ENCODE data around the gene DHCR7. TPM values are rescaled to one million over a fixed set of nuclear protein-coding genes. Genes with fewer than 3 reads are reported as not detected.

DHCR7 gene
- total RNA-seq, 2 donors from 2014 or later, result 14.9 to 15.5 TPM

DNA sequence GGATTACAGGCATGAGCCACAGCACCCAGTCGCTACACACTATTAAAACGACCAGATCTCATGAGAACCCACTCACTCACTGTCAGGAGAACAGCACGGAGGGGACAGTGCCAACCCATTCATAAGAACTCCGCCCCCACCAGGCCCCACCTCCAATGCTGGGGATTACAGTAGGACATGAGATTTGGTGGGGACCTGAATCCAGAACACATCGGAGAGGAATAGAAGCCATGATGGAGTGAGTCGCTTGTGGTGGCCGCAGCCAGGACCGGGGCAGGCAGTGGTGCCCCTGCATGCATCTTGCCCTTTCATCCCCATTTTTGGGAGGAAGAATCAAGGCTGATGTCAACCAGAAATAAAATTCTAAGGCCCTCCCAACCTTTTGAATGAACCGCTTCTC lies 13.5 kb upstream of the DHCR7 start:
- intact Hi-C loops (cut with DNase I), result no loop called here
- DNase-seq (ENCODE audit: low spot score), result peak; percentile 26

DNA sequence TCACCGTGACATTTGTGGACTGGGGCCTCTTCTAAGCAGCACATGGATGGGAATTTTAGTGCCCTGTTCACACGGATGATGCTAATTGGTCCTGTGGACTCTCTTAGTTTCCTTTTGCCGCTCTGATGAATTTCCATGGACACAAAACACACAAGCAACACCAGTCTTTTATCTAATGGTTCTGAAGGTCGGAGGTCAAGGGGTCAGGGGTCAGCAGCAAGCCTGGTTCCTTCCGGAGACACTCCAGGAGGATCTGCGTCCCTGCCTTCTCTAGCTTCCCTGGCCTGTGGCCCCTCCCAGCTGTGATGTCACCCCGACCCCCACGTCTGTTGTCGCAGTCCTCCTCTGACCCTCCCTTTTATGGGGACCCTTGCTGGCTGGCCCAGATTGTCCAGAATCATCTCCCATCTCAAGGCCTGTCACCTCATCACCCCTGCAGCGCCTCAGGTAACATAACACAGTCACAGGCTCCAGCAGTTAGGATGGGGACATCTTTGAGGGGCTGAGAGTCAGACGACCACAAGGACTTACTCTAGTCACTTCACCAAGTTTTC lies 11.7 kb upstream of the DHCR7 start:
- DNase-seq (ENCODE audit: low spot score), result peak; percentile 72
- intact Hi-C loops (cut with DNase I), result no loop called here

DNA sequence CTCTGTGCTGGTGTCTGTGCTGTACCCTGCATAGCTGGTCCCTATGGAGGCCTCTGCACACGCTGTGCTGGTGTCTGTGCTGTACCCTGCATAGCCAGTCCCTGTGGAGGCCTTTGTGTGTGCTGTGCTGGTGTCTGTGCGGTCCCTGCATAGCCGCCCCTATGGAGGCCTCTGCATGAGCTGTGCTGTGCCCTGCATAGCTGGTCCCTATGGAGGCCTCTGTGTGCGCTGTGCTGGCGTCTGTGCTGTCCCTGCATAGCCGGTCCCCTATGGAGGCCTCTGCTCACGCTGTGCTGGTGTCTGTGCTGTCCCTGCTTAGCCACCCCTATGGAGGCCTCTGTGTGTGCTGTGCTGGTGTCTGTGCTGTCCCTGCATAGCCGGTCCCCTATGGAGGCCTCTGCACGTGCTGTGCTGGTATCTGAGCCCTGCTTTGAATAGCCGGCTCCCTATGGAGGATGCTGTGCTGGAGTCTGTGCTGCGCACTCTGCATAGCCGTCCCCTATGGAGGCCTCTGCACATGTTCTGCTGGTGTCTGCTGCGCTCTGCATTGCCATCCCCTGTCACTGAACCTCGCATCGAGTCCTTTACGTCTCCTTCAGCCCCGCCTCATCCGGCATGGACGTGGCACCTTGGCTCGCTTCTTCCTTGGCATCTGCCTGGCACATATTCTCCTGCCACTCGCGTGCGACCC lies 11.0 kb upstream of the DHCR7 start:
- peak; percentile 51 for DNase-seq (ENCODE audit: low spot score)
- intact Hi-C loops (cut with DNase I), result no loop called here

DNA sequence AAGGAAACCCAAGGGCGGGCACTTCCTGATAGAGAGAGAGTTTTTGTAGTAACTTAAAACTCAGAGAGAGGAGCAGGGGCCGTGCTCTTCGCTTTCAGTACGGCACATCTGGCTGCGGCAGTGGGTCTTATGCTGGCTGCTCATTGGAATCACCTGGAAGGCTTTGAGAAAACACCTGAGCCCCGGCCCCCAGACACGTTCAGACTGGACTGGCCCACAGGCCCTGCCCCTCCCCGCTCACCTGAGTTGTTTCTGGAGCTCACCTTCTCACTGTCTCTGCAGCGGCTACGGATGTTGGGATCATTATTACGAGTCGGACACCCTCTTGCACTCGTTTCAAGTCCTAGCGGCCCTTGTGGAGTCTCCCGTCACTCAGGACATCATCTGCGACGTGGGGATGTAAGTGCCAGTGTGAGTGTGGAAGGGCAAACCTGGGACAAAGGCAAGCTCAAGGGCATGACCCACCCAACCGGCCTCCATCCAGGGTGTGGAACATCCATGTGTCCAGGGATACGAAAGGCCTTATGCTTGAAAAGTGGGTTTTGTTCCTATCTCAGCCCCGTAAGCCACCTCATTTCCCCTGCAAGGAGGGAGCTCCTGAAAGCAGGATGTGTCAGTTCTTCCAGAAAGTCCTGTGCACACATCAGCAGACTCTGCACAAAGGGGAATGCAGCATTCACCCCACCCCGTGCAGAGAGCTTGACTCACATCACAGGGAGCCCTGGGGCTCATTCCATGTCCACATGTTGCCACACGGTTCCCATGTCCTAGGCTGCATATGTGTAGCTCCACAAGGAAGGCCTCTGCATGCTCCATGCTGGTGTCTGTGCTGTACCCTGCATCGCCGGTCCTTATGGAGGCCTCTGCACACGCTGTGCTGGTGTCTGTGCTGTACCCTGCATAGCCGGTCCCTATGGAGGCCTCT lies 10.2 kb upstream of the DHCR7 start:
- intact Hi-C loops (cut with DNase I), result no loop called here
- peak; percentile 77 for DNase-seq (ENCODE audit: low spot score)

DNA sequence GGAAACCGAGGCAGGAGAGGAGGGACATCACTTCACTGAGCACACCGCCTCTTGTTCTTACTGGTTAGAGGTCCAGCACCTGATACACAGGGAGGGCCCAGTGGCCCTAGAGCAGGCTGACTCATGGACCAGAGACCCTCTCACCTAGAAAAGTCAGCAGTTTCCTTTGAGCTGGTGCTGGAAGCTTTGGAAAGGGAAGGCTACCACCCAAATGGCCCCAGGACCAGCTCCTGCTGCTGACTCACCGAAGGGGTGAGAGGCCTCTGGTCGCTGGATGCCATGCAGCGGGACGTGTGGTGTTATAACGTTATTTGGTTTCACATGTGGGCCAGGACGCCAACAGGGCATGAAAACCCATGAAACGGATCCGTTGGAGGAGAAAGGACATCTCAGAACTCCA lies 8.6 kb upstream of the DHCR7 start:
- intact Hi-C loops (cut with DNase I), result no loop called here
- peak; percentile 53 for DNase-seq (ENCODE audit: low spot score)

DNA sequence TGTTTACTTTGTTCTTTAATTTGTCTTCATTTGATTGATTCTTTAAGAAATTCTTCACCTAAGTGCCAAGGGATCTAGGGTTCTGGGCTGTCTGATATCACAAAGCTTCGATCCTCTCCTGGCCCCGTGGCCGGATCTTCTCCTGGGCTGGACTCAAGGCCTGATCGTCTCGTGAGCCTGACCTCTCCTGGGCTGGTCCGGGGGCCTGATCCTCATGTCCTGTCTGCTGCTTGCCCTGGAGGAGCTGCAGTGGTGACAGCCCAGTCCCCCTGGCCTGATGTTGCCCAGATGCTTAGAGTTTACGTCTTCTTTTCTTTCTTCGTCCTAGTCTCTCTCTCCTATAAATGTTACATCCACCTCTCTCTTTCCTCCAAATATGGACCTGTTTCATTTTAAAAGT lies 8.1 kb upstream of the DHCR7 start:
- intact Hi-C loops (cut with DNase I), result no loop called here
- peak; percentile 64 for DNase-seq (ENCODE audit: low spot score)

DNA sequence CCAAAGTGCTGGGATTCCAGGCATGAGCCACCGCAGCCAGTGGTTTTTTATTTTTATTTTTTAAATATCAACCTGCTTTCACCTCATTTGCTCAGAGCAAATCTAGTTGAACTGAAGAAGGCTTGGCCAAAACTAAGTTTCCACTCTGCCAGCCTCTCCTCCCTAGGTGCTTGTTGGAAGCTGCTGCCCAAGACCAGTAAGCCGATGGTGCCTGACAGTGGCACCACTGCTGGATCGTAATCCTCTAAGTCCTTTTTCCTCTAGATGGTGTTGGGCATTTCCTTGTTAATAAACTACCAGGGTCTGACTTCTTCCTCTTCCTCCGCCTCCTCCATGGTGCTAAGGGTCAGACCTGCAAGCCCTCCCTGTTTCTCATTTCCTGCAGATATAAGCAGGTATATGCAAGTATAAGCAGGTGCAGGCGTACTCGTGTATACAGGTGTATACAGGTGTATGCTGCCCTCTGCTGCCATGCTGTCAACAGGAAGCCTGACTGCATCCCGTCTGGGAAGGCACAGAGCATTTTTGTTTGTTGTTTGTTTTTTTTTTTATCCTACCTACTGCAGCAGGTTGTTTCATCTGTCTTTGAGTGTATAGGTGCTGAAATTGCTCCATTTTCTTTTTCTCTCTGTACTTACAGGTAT lies 6.4 kb upstream of the DHCR7 start:
- peak; percentile 19 for DNase-seq (ENCODE audit: low spot score)
- intact Hi-C loops (cut with DNase I), result no loop called here

DNA sequence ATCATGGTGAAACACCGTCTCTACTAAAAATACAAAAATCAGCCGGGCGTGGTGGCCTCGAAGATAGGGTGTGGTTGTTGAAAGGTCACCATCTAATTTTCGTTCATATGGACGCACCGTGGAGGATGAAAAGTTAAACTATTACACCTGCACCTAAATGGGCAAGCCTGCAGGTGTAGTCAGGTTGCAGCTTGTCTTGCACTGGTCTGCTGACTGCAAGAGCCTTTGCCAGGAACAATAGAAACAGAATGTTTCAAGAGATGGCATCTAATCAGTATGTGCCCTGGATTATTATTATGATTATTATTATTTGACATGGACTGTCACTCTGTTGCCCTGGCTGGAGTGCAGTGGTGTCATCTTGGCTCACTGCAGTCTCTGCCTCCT lies 5.7 kb upstream of the DHCR7 start:
- DNase-seq (ENCODE audit: low spot score), result no peak
- intact Hi-C loops (cut with DNase I), result no loop called here

DNA sequence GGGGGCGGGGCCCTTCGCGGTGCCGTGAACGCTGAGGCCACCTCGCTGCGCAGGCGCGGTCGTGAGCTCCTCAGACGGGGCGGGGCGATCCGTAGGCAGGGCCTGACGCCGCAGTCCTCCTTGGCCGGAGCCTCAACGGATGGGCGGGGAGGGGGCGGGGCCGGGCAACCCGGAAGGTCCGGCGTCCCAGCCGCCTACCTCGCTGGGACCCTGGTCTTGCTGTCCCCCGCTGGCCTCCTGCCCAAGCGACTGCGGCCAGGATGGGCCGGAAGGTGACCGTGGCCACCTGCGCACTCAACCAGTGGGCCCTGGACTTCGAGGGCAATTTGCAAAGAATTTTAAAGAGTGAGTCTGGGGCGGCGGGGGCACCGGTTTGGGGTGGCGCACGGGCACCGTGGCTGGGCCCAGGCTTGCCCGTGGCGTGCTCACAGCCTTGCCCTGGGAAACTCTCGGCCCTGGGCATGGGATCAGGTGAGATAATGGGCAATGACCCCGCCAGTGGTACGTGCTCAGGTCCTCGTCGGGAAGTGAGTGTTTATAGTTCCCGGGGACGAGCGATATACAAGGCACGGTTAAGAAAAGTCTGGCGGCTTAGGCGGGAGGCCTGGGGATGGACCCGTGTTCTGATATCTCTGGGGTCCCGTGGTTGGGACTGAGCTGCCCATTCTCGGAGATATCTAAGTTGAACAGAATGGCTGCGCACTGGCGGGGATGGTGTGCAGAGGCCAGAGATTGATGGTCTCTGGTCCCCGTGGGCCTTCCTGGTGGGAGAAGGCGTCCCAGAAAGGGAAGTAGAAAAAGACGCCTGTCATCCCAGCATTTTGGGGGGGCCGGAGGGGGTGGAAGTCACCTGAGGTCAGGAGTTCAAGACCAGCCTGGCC lies 5.1 kb upstream of the DHCR7 start, which contains the start of gene NADSYN1:
TSS of gene NADSYN1 (plus strand) at position 167 of the 881 bp plus-strand sequence. CDS start at position 261, 94 bp downstream.
- peak; percentile 99 for DNase-seq (ENCODE audit: low spot score)
- intact Hi-C loops (cut with DNase I), result no loop called here

DNA sequence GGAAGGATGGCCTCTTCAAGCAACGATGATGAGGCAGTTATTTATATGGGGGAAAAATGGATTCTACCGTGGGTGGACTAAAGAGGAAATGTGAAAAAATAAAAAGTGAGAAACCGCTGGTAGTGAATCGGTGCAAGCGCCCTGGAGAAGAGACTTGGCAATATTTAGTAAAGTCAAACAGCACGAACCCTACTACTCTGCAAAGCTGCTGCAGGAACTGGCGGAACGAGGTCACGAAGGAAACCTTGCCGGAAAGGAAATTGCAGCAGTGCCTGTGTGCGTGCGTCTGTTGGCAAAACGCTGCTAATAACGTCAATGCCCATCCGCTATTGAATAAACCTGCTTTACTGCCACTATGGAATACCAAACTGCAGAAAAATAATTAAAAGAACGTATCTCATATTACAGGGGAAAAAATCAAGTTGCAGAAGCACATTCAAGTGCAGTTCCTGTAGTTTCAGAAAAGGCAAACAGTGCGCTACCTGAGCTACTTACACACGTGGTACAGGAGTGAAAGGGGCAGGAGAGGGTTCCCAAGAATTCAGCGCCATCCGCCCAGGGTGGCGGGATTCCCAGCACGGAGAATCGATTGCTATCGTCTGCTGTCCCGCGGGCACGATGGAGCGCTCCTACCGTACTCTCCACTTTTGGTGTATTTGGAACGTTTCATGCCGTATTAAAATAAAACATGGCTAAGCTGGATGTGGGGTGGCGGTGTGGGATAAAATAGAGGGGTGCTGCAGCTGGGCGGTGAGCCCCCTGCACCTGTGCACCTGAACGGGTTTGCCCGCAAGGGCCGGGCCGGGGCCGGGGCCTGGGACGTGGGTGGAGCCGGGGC lies 4.2 kb upstream of the DHCR7 start:
- peak; percentile 87 for DNase-seq (ENCODE audit: low spot score)
- intact Hi-C loops (cut with DNase I), result no loop called here

DNA sequence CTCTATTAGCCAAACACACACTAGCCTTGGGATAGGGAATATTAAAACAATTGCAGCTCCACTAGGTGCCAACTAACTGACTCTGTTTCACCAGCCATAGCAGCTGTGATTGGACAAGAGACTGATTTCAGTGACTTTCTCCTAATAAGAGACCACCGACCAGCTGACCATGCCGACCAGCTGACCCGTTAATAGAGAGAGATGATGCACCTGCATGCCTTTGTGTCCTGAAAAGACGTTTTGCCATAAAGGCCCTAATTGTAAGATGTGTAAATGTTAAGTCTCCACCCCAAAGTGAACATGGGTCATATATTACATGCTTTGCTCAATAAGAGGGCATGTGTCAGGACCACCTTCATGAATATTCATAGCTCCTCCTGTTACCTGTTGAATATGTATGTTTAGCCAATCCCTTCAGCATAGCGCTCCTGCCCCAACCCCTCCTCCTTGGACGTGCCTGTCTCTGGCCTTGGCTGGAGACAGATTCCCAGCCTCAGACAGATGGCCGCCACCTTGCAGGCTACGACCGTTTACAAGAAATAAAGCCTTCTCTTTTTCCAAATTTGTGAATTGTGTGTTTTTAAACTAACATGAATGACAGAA lies 3.5 kb upstream of the DHCR7 start:
- intact Hi-C loops (cut with DNase I), result no loop called here
- DNase-seq (ENCODE audit: low spot score), result peak; percentile 52

DNA sequence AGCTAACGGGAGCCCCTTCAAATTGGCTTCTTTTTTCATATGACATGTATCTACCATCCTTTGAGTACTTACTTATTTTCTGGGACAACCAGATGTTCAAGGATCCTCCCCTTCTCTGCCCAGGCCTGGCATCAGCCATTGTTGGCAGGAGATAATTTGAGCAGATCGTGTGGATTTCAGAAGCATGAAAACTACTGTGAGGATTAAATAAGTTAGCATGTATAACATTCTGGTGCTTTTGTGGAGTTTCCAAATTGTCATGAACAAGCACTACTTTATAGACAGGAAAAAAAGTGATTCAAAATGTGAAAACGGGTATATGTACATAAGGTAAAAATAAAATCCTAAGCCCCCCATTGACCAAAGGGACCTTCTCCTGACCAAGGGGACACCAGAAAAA lies 2.7 kb upstream of the DHCR7 start:
- intact Hi-C loops (cut with DNase I), result no loop called here
- DNase-seq (ENCODE audit: low spot score), result peak; percentile 24

DNA sequence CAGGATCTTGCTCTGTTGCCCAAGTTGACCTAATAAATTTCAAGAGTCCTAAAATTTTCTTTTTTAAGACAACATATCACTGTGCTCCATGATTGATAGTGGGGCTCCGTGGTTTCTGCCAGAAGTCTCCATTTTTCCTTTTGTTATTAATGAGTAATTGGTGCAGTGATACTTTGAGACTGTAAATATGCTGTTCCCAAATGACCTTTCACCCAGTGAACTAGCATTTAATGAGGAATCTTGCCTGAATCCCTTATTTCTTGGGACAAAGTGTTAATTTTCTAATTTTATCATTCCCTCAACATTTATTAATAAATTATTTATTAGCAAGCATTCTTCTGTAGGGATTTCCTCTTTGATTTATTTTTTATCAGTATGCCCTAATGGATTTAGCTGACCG lies 2.3 kb upstream of the DHCR7 start:
- no peak for DNase-seq (ENCODE audit: low spot score)
- intact Hi-C loops (cut with DNase I), result no loop called here

DNA sequence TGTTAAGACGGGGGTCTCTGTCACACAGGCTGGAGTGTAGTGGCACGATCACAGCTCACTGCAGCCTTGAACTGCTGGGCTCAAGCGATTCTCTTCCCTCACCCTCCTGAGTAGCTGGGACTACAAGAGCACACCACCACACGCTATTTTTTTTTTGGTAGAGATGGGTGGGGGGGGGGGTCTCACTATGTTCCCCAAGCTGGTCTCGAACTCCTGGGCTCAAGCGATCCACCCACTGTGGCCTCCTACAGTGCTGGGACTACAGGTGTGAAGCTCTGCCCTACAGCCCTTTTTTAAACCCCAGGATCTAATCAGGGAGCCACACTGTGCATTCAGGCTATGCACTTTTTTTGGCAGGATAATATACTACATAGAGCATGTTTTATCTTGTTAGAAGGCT lies 1.4 kb upstream of the DHCR7 start:
- intact Hi-C loops (cut with DNase I), result no loop called here
- DNase-seq (ENCODE audit: low spot score), result peak; percentile 6

DNA sequence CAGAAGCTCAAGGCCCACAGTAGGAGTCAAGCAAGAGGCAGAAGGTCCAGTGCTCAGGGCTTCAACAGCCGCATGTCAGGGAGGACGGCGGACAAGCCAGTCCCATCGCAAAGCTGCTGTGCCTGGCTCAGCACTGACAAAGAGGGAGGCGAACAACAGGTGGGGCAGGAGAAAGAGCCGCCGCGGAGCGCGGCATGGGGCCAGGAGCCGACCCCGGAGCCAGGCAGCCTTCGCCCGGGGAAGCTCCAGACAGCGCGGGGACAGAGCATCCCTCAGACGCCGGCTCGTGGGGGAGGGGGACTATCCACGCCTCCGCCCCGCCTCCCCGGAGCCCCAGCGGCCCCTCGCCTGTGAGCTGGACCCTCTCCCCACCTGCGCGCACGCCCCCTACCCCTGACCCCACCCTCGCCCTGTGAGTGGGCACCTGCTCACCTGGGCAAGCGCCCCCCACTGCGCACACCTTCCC lies 369 bp downstream of the DHCR7 start:
- intact Hi-C loops (cut with DNase I), result no loop called here

DNA sequence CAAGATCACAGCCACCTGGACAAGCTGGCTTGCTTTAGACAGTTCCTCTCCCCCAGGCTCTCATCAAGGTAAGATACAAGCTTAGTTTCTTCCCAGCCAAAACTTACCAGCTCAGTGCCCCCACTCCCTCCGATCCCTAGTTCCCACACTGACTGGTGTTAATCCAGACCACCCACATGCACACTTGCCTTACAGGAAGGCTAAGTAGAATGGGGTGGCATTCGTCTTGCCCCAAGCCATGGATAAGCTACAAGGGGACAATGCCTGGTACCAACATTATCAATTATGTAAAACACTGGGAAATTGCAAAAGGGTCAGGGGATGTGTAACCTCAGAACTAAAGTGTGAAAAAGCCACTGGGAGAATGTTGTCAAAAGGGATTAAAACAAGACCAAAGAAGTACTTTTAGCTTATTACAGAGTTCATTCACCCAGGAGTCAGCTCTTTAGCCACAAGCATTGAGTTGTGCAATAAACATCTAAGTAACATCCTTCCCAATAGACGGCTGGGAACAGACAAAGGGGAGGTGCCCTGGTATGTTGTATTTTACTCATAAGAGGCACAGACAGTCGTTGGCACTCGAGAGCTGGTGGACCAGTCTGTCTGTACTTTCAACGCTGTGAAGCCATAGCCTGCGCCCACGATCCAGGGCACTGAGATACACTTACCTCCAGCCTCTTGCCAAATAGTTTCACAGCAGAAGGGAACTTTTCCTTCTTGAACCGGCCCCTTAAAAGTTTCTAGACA lies 1.1 kb downstream of the DHCR7 start:
- DNase-seq (ENCODE audit: low spot score), result peak; percentile 80
- intact Hi-C loops (cut with DNase I), result no loop called here

More for the DNA sequence above, 369 bp downstream of the DHCR7 start:
- DNase-seq (ENCODE audit: low spot score), result no peak

DNA sequence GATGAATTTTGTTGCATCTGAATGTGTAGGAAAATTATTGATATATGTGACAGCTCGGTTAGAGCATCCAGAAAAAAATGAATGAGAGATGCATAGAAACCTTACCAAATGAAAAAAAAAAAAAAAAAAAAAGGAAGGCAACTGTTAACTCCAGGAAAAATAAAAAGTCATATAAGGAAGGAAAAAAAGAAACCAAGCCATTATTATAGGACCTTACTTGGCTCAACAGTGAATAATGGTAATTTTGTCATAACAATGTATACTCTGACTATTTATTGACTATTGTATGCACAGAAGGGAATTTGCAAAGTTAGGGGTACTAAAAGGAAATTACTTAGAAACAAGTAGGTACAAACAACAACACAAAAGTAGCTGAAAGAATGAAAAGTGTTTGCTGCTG lies 2.0 kb downstream of the DHCR7 start:
- intact Hi-C loops (cut with DNase I), result no loop called here
- DNase-seq (ENCODE audit: low spot score), result no peak

Measured in posterior vena cava (tissue), 2 donors.